HUES64 (cell line): ENCODE data around the gene SYNE2.

Experiments
- H3K27ac ChIP-seq: 2 replicates; pipeline ENCODE4 v1.7.0; 2013; ENCODE audit warnings: low read depth, low read length, inconsistent platforms
- H3K27me3 ChIP-seq: 2 replicates; pipeline ENCODE4 v1.6.1; 2013; ENCODE audit warnings: mild to moderate bottlenecking, low read length; ENCODE audit not compliant: insufficient read depth
- H3K36me3 ChIP-seq: 2 replicates; pipeline ENCODE4 v1.6.1; 2013; ENCODE audit warnings: mild to moderate bottlenecking, low read length; ENCODE audit not compliant: insufficient read depth
- H3K4me1 ChIP-seq: 2 replicates; pipeline ENCODE4 v1.6.1; 2013; ENCODE audit warnings: mild to moderate bottlenecking, low read length, moderate library complexity; ENCODE audit not compliant: insufficient read depth
- H3K4me3 ChIP-seq: 2 replicates; pipeline ENCODE4 v1.5.1; 2013; ENCODE audit warnings: mild to moderate bottlenecking, low read length, moderate library complexity
- H3K9ac ChIP-seq: 2 replicates; pipeline ENCODE4 v1.6.1; 2013; ENCODE audit warnings: mild to moderate bottlenecking, low read depth, low read length
- H3K9me3 ChIP-seq: 2 replicates; pipeline ENCODE4 v1.6.1; 2013; ENCODE audit warnings: low read depth, low read length; ENCODE audit not compliant: insufficient read depth
- WGBS: fragments of 150-250, 120-280 bp; methylation state at CpG from one replicate; pipeline ENCODE4 v1.1.7; 2013; ENCODE audit warnings: missing lambda C conversion rate; 5-methylcytosine and 5-hydroxymethylcytosine counted together

Gene SYNE2

DNA sequence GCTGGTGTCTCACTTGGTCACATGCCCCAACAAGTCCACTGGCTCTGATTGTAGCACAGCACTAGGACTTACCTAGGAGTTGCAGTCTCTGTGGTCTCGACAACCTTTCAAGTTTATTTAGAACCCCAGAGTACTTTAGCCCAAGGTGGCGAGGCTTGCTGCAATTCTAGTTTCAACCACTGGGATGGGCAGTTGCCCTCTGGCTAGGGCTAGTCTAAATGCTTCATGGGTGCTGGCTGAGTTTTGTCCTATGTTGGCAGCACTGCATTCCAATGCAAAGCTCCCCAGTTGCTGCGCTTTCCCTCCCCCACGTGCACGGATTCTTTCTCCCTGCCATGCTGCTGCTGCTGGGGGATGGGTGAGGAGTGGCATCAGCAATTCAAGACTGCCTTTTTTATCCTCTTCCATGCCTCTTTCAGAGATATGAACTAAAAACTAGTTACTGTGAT is 207.9 kb downstream of the SYNE2 start:
- peaks cover 22% of the 10 kb centered on the region for H3K4me1 ChIP-seq
- H3K4me3 ChIP-seq, result no peak overlapping the region
- no peaks in the 10 kb centered on the region for H3K9me3 ChIP-seq
- H3K27ac ChIP-seq, result peak overlapping the region; percentile 33
- no peaks in the 10 kb centered on the region for H3K27me3 ChIP-seq
- H3K9ac ChIP-seq, result peak overlapping the region; percentile 43
- peaks cover 28% of the 10 kb centered on the region for H3K36me3 ChIP-seq
- WGBS, result 36% methylated on average over 5 of the region's 5 CpGs

GRCh38 chr14:64061115-64061514 is 208.3 kb downstream of the SYNE2 start:
- peak overlapping the region; percentile 33 for H3K27ac ChIP-seq

DNA sequence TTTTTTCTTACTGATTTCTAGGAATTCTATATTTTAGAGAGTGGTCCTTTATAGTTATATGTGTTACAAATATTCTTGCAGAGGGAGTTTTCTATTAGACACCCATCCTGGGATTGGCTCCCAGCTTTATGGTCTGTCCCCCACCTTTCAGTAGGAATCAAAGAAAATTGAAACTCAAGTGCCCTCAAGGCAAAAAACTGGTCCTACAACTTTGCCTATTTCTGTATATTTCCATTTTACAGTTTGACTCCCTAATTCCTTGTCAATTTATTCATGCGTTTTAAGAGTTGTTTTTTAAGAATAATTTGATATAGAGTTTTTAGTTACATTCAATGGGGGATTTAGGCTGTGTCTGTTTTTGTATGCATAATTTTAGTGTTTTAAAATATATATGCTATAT is 208.9 kb downstream of the SYNE2 start:
- H3K27ac ChIP-seq, result peak overlapping the region; percentile 7; the same call in 1 of the 2 replicates
- no peak overlapping the region for H3K4me3 ChIP-seq
- 100% methylated on average over 1 of the region's 1 CpG for WGBS
- no peaks in the 10 kb centered on the region for H3K27me3 ChIP-seq
- H3K9me3 ChIP-seq, result no peaks in the 10 kb centered on the region
- peaks cover 22% of the 10 kb centered on the region for H3K4me1 ChIP-seq
- no peak overlapping the region for H3K9ac ChIP-seq
- peaks cover 26% of the 10 kb centered on the region for H3K36me3 ChIP-seq

More at GRCh38 chr14:64061115-64061514, 208.3 kb downstream of the SYNE2 start:
- Histone ChIP-seq H3K9ac (peak overlapping the region; percentile 43), H3K4me3 (no peak overlapping the region), H3K9me3 (no peaks in the 10 kb centered on the region), H3K4me1 (peaks cover 22% of the 10 kb centered on the region), H3K27me3 (no peaks in the 10 kb centered on the region), H3K36me3 (peaks cover 28% of the 10 kb centered on the region)
- no CpG with 5 or more reads among the region's 1 CpG for WGBS

GRCh38 chr14:64062381-64063115 is 209.7 kb downstream of the SYNE2 start:
- Histone ChIP-seq H3K27me3 (no peaks in the 10 kb centered on the region), H3K4me1 (peaks cover 22% of the 10 kb centered on the region), H3K27ac (no peak overlapping the region), H3K9ac (no peak overlapping the region), H3K9me3 (no peaks in the 10 kb centered on the region), H3K36me3 (peaks cover 34% of the 10 kb centered on the region), H3K4me3 (no peak overlapping the region)
- 96% methylated on average over 6 of the region's 7 CpGs for WGBS

DNA sequence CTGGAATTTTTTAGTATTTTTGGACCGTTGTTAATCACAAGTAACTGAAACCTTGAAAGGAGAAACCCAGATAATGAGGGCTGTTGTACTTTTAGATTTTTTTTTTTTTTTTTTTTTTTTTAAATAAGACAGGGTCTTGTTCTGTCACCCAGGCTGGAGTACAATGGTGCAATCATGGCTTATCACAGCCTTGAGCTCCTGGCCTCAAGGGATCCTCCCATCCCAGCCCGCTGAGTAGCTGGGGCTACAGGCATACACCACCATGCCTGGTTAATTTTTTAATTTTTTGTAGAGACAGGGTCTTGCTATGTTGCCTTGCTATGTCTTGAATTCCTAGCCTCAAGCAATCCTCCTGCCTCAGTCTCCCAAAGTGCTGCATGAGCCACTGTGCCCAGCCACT is 211.6 kb downstream of the SYNE2 start:
- Histone ChIP-seq H3K4me1 (peaks cover 22% of the 10 kb centered on the region), H3K27me3 (no peaks in the 10 kb centered on the region), H3K9ac (no peak overlapping the region), H3K9me3 (no peaks in the 10 kb centered on the region), H3K4me3 (no peak overlapping the region), H3K27ac (no peak overlapping the region), H3K36me3 (peaks cover 38% of the 10 kb centered on the region)
- 100% methylated on average over 1 of the region's 2 CpGs for WGBS

DNA sequence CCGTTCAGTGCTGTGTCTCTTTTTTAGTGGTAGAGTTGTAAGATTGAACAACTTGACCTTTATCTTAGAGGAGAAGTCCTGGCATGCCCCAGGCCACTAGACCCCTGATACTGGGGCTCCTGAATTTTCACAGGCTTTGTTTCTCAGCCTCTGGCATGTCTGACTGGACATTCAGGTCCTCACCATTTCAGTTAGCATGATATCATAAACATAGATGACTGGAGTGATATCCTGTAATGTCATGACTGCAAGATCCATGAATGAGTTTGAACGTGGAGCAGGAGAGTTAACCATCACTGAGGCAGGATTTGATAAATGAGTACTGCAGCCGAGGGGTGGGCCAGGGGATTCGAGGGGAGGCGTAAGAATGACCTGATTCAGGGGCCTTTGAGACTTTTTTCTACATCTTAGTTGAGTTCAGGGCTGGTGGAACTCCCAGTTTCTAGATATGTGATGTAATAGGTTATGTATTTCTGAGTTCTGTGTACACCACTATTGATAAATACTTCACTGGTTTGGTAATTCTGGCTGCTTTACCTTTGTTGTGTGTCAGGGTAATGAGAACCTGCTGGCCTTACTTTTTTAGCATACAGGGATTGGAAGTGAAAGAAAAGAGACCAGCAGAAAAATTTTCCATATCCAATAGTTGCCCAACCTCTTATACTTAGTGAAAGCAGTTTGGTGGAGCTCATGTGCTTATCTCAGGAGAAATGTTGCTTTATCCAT is 217.0 kb downstream of the SYNE2 start:
- Histone ChIP-seq H3K27ac (no peak overlapping the region), H3K9ac (no peak overlapping the region), H3K4me3 (no peak overlapping the region), H3K27me3 (no peaks in the 10 kb centered on the region), H3K9me3 (no peaks in the 10 kb centered on the region), H3K36me3 (peaks cover 62% of the 10 kb centered on the region), H3K4me1 (peaks cover under 1% of the 10 kb centered on the region; the same call in 1 of the 2 replicates)
- WGBS, result 95% methylated on average over 5 of the region's 5 CpGs

DNA sequence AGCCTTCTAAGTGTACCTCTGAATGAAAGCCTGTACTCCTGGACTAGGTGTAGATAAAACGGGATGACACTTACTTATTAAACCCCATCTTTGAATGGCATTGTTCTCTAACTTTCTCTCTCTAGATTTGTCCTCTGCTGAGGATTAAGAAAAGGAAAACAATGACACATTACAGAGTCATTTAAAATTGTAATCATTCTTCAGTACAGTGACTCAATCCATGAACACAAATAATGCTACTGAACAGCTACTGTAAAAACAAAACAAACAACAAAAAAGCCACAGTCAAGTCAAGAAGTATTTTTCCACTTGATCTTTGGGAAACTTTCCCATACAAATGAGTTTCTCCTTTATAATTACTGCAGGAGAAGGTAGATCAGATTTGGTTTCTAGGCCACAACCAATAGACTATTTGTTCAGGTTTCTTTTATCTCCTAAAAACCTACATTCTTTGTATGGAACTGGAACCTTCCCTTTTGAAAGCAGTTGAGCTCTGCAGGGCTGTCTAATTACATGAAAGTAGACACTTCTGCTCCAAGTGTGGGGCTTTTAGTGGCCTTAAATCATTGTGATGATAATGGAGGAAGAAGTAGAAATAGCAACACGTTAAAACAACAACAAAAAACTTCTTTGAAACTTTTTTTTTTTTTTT is 222.3 kb downstream of the SYNE2 start:
- Histone ChIP-seq H3K9me3 (no peaks in the 10 kb centered on the region), H3K27ac (no peak overlapping the region), H3K9ac (no peak overlapping the region), H3K27me3 (no peaks in the 10 kb centered on the region), H3K36me3 (peaks cover 71% of the 10 kb centered on the region), H3K4me3 (no peak overlapping the region), H3K4me1 (peaks cover 10% of the 10 kb centered on the region)
- 100% methylated on average over 1 of the region's 2 CpGs for WGBS

GRCh38 chr14:64075613-64076005 is 222.8 kb downstream of the SYNE2 start:
- Histone ChIP-seq H3K27me3 (no peaks in the 10 kb centered on the region), H3K27ac (no peak overlapping the region), H3K4me1 (peaks cover 10% of the 10 kb centered on the region), H3K36me3 (peaks cover 75% of the 10 kb centered on the region), H3K9me3 (no peaks in the 10 kb centered on the region), H3K4me3 (no peak overlapping the region), H3K9ac (no peak overlapping the region)
- WGBS, result no CpG with 5 or more reads among the region's 1 CpG

- Histone ChIP-seq H3K4me1 (peaks cover 2% of the 10 kb centered on the region), H3K9ac (no peak overlapping the region), H3K27ac (no peak overlapping the region), H3K9me3 (no peaks in the 10 kb centered on the region), H3K27me3 (no peaks in the 10 kb centered on the region), H3K36me3 (peaks cover 78% of the 10 kb centered on the region), H3K4me3 (no peak overlapping the region)
- WGBS, result 92% methylated on average over 2 of the region's 2 CpGs
These were observed 227.6 kb downstream of the SYNE2 start for GRCh38 chr14:64080452-64080851.

- no peak overlapping the region for H3K4me3 ChIP-seq
- H3K27me3 ChIP-seq, result no peaks in the 10 kb centered on the region
- H3K36me3 ChIP-seq, result peaks cover 72% of the 10 kb centered on the region
- no peaks in the 10 kb centered on the region for H3K4me1 ChIP-seq
- no peak overlapping the region for H3K27ac ChIP-seq
- H3K9ac ChIP-seq, result no peak overlapping the region
- 97% methylated on average over 3 of the region's 3 CpGs for WGBS
- H3K9me3 ChIP-seq, result no peaks in the 10 kb centered on the region
These were observed 228.5 kb downstream of the SYNE2 start for GRCh38 chr14:64081174-64081746.

DNA sequence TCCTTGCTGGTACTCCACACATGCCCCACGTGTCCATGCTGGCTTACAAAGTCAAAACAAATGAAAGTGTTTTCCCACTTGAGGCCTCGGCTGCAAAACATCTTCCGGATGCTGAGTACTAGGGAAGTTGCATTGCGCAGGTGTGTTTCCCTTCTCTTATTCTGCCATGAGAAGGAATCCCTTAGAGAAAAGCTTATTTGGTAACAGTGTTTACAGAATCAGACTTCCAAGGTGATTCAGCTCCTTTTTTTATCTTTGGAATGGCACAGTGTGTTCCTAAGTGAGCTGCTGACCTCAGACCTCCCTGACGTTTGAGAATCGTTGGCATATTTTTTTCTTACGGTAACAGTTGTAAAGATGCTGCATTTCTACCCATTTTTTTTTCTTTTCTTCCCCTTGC is 230.0 kb downstream of the SYNE2 start:
- WGBS, result 94% methylated on average over 7 of the region's 7 CpGs
- H3K27ac ChIP-seq, result no peak overlapping the region

More for the DNA sequence above, 230.0 kb downstream of the SYNE2 start:
- Histone ChIP-seq H3K9ac (no peak overlapping the region), H3K27me3 (no peaks in the 10 kb centered on the region), H3K9me3 (no peaks in the 10 kb centered on the region), H3K4me3 (no peak overlapping the region), H3K36me3 (peaks cover 69% of the 10 kb centered on the region), H3K4me1 (no peaks in the 10 kb centered on the region)
